Measurements from ENCODE around the gene NKD1. TPM values are rescaled to one million over a fixed set of nuclear protein-coding genes. Genes with fewer than 3 reads are reported as not detected.

Gene NKD1
- total RNA-seq, 1 experiment from 2014 or later: 11.4 TPM

GRCh38 chr16:50602531-50603205 is 54.5 kb downstream of the NKD1 start:
- CTCF ChIA-PET: no interaction called here
- H3K36me3 ChIP-seq (ENCODE audit: control insufficient read depth in 1 of 2, insufficient read depth in 2 of 2, low read length in 2 of 2): no peaks in the 10 kb centered on the region

More at GRCh38 chr16:50602531-50603205, 54.5 kb downstream of the NKD1 start:
- no peaks in the 10 kb centered on the region for H3K79me2 ChIP-seq (ENCODE audit: insufficient read depth, low read length)
- H3K9ac ChIP-seq (ENCODE audit: low read length): no peak overlapping the region
- ChIA-PET POLR2A (no interaction called here), RAD21 (ENCODE audit: low non-redundant PET in 1 of 2, low total read pairs in 2 of 2, uncharacterized antibody in 2 of 2, unreplicated experiment in 2 of 2) (no interaction called here)
- BruUV-seq (replicated peaks): no TSS peak
- no peaks in the 10 kb centered on the region for H3K27me3 ChIP-seq (ENCODE audit: insufficient read depth, low read length)
- no peak for TF ChIP-seq EZH2 (IDR thresholded peaks at IDR 0.05)
- no peak for TF ChIP-seq POLR2A (IDR thresholded peaks at IDR 0.05; ENCODE audit: borderline replicate concordance, extremely low read depth, insufficient read depth, insufficient read length)
- TF ChIP-seq MAX (IDR thresholded peaks at IDR 0.05): no peak
- no peak for TF ChIP-seq SRF (IDR thresholded peaks at IDR 0.05; ENCODE audit: low read depth)
- no peak for TF ChIP-seq TCF7L2 (IDR thresholded peaks at IDR 0.05; ENCODE audit: borderline replicate concordance, extremely low read depth, insufficient read depth, insufficient read length)
- TF ChIP-seq ZNF274 (IDR thresholded peaks at IDR 0.05; ENCODE audit: low read depth, low read length): no peak
- TF ChIP-seq YY1 (IDR thresholded peaks at IDR 0.05; ENCODE audit: extremely low read depth, insufficient replicate concordance, low read depth, low read length): no peak
- TF ChIP-seq REST (IDR thresholded peaks at IDR 0.05; ENCODE audit: low read depth): no peak
- TF ChIP-seq ELF1 (IDR thresholded peaks at IDR 0.05; ENCODE audit: borderline replicate concordance, low read depth): no peak
- no peak for TF ChIP-seq SIN3A (IDR thresholded peaks at IDR 0.05; ENCODE audit: low read depth)
- no peak for TF ChIP-seq ZBTB33 (IDR thresholded peaks at IDR 0.05; ENCODE audit: extremely low read depth, insufficient replicate concordance, low read length)
- no peak for TF ChIP-seq POLR2AphosphoS5 (IDR thresholded peaks at IDR 0.05; ENCODE audit: low read depth, low read length)
- TF ChIP-seq CEBPB (IDR thresholded peaks at IDR 0.05; ENCODE audit: low read depth): no peak
- TF ChIP-seq EZH2phosphoT487 (IDR thresholded peaks at IDR 0.05; ENCODE audit: borderline replicate concordance): no peak
- TF ChIP-seq CTCF (IDR thresholded peaks at IDR 0.05 in 2 of 3, conservative IDR thresholded peaks at IDR 0.05 in 1 of 3; ENCODE audit: borderline replicate concordance in 1 of 3, insufficient read depth in 1 of 3, low read depth in 2 of 3, low read length in 2 of 3): no peak
- TF ChIP-seq EGR1 (IDR thresholded peaks at IDR 0.05; ENCODE audit: low read depth): no peak
- TF ChIP-seq CBX3 (IDR thresholded peaks at IDR 0.05; ENCODE audit: low read depth): no peak
- TF ChIP-seq ZFX (IDR thresholded peaks at IDR 0.05): no peak
- no peak for DNase-seq (ENCODE audit: low read depth, low spot score)
- H2AFZ ChIP-seq (ENCODE audit: low read depth, low read length, poor library complexity, severe bottlenecking): no peak overlapping the region
- ATAC-seq: peak; percentile 48; the same call in 1 of the 2 replicates
- H3K4me1 ChIP-seq (ENCODE audit: control insufficient read depth in 1 of 2, insufficient read depth in 2 of 2, low read length in 2 of 2): peaks cover 20 to 23% of the 10 kb centered on the region in 2 experiments
- no peak overlapping the region for H3K27ac ChIP-seq (ENCODE audit: low read depth, low read length)
- no peaks in the 10 kb centered on the region for H4K20me1 ChIP-seq (ENCODE audit: insufficient read depth)
- no peak overlapping the region; the same call in 1 of the 2 replicates for H3K4me2 ChIP-seq (ENCODE audit: low read length)
- intact Hi-C loops (cut with micrococcal nuclease): no loop called here
- H3K4me3 ChIP-seq (replicated peaks in 1 of 2; ENCODE audit: low read depth in 1 of 2, low read length in 2 of 2): no peak overlapping the region
- no peaks in the 10 kb centered on the region for H3K9me2 ChIP-seq (ENCODE audit: insufficient read depth)
- H3K9me3 ChIP-seq (ENCODE audit: control insufficient read depth in 1 of 2, insufficient read depth in 1 of 2, low read depth in 1 of 2, low read length in 2 of 2): no peaks in the 10 kb centered on the region
